ENCODE results near the gene IQCH. TPM values are rescaled to one million over a fixed set of nuclear protein-coding genes. Genes with fewer than 3 reads are reported as not detected.

Gene IQCH
- polyA plus RNA-seq, 3 donors = 0.03 TPM; not detected in 2

DNA sequence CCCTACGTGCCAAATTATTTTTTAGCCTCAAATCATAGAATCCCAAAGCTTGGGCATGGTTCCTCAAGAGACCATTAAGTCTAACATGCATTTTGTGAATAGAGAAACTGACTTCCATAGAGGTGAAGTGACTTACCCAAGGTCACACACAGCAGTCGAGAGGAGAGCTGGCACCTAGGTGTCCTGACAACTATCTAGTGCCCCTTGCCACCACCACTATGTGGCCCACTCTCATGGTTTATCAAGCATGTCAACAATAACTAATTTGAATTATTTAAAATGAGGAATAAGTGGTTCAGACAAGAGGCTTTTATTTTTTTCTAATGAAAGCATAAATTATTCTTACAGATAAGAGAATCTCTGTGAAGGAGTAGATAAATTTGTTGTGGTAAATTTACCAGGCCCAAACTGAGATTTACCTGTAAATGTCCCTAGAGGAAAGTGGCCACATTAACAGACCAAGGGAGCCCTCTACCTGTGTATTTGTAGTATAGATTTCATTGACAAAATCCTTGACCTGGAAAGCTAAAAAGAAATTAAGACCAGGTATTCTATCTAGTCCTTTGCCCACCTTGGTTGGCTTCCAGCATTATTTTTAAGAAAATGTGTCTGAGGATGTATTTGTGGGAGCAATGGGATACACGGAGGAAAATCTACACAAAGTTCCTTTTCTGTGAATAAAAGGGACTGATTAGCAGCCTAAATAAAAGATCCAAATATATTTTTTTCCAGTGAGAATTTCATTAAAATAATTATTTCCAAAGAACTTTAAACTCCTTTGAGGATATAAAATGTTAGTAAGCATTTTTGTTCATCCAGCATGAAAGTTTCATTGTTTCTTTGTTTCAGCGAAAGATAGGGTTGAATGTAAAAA is 49.1 kb downstream of the IQCH start:
- intact Hi-C loops (cut with micrococcal nuclease) = no loop called here
- no CpG with 5 or more reads among the region's 4 CpGs for WGBS (ENCODE audit: insufficient coverage)
- no peaks in the 10 kb centered on the region for H3K9me3 Mint-ChIP-seq
- H3K27ac ChIP-seq (ENCODE audit: low read depth in 1 of 2, low read length in 2 of 2) = no peak overlapping the region
- no peak overlapping the region for H3K9ac ChIP-seq (ENCODE audit: insufficient read depth, low read length, poor library complexity, severe bottlenecking)
- H3K4me1 ChIP-seq (ENCODE audit: control insufficient read depth in 1 of 2, insufficient read depth in 2 of 2, low read length in 2 of 2) = no peaks in the 10 kb centered on the region
- H3K4me3 ChIP-seq (replicated peaks in 1 of 3; ENCODE audit: low read depth in 2 of 3, low read length in 3 of 3) = no peak overlapping the region
- peaks cover 0 to 1% (median 0%) of the 10 kb centered on the region in 3 donors for H3K27me3 Mint-ChIP-seq (ENCODE audit: low read depth in 3 of 3)
- H3K4me3 Mint-ChIP-seq = no peak overlapping the region
- no peak overlapping the region for H2AFZ ChIP-seq (ENCODE audit: insufficient read depth, low read depth, low read length, poor library complexity, severe bottlenecking)
- H3K27me3 ChIP-seq (ENCODE audit: control insufficient read depth in 2 of 2, insufficient read depth in 2 of 2, low read length in 2 of 2) = no peaks in the 10 kb centered on the region
- H3K9me3 ChIP-seq (replicated peaks in 1 of 2; ENCODE audit: control insufficient read depth in 1 of 2, insufficient read depth in 1 of 2, low read length in 2 of 2) = no peaks in the 10 kb centered on the region
- no peaks in the 10 kb centered on the region for H3K36me3 ChIP-seq (replicated peaks in 1 of 2; ENCODE audit: control insufficient read depth in 1 of 2, insufficient read depth in 2 of 2, low read length in 2 of 2)
- no peak overlapping the region for H3K4me2 ChIP-seq (replicated peaks; ENCODE audit: extremely low read depth, low read length, poor library complexity, severe bottlenecking)
- H3K79me2 ChIP-seq (ENCODE audit: insufficient read depth, low read length) = no peaks in the 10 kb centered on the region
- H3K27ac Mint-ChIP-seq = no peak overlapping the region
- H3K36me3 Mint-ChIP-seq = no peaks in the 10 kb centered on the region
- TF ChIP-seq, protein P1, sequence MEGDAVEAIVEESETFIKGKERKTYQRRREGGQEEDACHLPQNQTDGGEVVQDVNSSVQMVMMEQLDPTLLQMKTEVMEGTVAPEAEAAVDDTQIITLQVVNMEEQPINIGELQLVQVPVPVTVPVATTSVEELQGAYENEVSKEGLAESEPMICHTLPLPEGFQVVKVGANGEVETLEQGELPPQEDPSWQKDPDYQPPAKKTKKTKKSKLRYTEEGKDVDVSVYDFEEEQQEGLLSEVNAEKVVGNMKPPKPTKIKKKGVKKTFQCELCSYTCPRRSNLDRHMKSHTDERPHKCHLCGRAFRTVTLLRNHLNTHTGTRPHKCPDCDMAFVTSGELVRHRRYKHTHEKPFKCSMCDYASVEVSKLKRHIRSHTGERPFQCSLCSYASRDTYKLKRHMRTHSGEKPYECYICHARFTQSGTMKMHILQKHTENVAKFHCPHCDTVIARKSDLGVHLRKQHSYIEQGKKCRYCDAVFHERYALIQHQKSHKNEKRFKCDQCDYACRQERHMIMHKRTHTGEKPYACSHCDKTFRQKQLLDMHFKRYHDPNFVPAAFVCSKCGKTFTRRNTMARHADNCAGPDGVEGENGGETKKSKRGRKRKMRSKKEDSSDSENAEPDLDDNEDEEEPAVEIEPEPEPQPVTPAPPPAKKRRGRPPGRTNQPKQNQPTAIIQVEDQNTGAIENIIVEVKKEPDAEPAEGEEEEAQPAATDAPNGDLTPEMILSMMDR (IDR thresholded peaks at IDR 0.05) = peak; percentile 42
- no peaks in the 10 kb centered on the region for H3K4me1 Mint-ChIP-seq
- H4K20me1 ChIP-seq (ENCODE audit: insufficient read depth, low read length) = no peaks in the 10 kb centered on the region
- DNase-seq = peak in 2 of 3 donors; percentile 10 to 25

DNA sequence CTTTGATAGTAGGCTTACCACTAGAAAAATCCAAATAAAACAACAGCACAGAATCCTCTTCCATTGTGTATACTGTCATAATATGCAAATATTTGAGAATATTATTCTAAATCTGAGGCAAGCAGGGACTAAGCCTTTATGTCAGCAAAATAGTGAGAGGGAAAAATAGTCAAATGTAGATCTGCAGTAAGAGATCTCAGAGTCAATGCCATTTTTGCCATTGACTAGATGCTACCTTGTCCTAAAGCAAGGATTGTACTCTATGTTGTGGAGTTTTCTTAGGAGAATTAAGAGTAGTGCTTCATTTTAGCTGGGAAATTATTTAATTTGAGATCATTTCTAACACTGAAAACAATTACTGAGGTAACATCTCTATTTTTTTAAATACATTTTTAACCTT is 50.2 kb downstream of the IQCH start:
- Histone ChIP-seq H3K4me3 (replicated peaks in 1 of 3; ENCODE audit: low read depth in 2 of 3, low read length in 3 of 3) (no peak overlapping the region), H3K4me1 (ENCODE audit: control insufficient read depth in 1 of 2, insufficient read depth in 2 of 2, low read length in 2 of 2) (no peaks in the 10 kb centered on the region), H4K20me1 (ENCODE audit: insufficient read depth, low read length) (no peaks in the 10 kb centered on the region), H3K27me3 (ENCODE audit: control insufficient read depth in 2 of 2, insufficient read depth in 2 of 2, low read length in 2 of 2) (no peaks in the 10 kb centered on the region), H3K9ac (ENCODE audit: insufficient read depth, low read length, poor library complexity, severe bottlenecking) (no peak overlapping the region), H3K79me2 (ENCODE audit: insufficient read depth, low read length) (no peaks in the 10 kb centered on the region), H2AFZ (ENCODE audit: insufficient read depth, low read depth, low read length, poor library complexity, severe bottlenecking) (no peak overlapping the region), H3K36me3 (replicated peaks in 1 of 2; ENCODE audit: control insufficient read depth in 1 of 2, insufficient read depth in 2 of 2, low read length in 2 of 2) (no peaks in the 10 kb centered on the region), H3K4me2 (replicated peaks; ENCODE audit: extremely low read depth, low read length, poor library complexity, severe bottlenecking) (no peak overlapping the region), H3K27ac (ENCODE audit: low read depth in 1 of 2, low read length in 2 of 2) (no peak overlapping the region), H3K9me3 (replicated peaks in 1 of 2; ENCODE audit: control insufficient read depth in 1 of 2, insufficient read depth in 1 of 2, low read length in 2 of 2) (no peaks in the 10 kb centered on the region)
- no peaks in the 10 kb centered on the region for H3K27me3 Mint-ChIP-seq (ENCODE audit: low read depth in 3 of 3)
- no peaks in the 10 kb centered on the region for H3K36me3 Mint-ChIP-seq
- no peaks in the 10 kb centered on the region for H3K9me3 Mint-ChIP-seq
- H3K4me3 Mint-ChIP-seq = no peak overlapping the region
- no peak for DNase-seq
- intact Hi-C loops (cut with micrococcal nuclease) = loop anchor here in 1 of 2 donors (5.0 kb wide), 1 partner anchor 357 kb away; no protein-coding TSS in a partner anchor
- no peak overlapping the region for H3K27ac Mint-ChIP-seq
- TF ChIP-seq, protein P1 (IDR thresholded peaks at IDR 0.05) = no peak
- H3K4me1 Mint-ChIP-seq = no peaks in the 10 kb centered on the region
